K562 (cell line): ENCODE data around the gene ST8SIA2.

Experiments used
- CTCF ChIP-seq, 3 experiments: IDR thresholded peaks in 2 of 3; conservative IDR thresholded peaks in 1 of 3; 2 replicates each; pipeline ENCODE4 v1.5.1; 2011 to 2012; ENCODE audit warnings: low read length in 3 of 3, mild to moderate bottlenecking in 3 of 3, control low read depth in 2 of 3, improper control_type of control experiment in 1 of 3, inconsistent platforms in 1 of 3, low read depth in 1 of 3, mixed read lengths in 1 of 3, moderate library complexity in 1 of 3; ENCODE audit not compliant: insufficient read depth in 2 of 3
- DPF2 ChIP-seq: fragments of 450-650 bp; IDR thresholded peaks from 2 replicates; pipeline ENCODE4 v1.6.1; 2016
- POLR2A ChIP-seq: fragments of 450-650 bp; conservative IDR thresholded peaks from 2 replicates; pipeline ENCODE4 v1.6.1; 2016
- SP2 ChIP-seq: IDR thresholded peaks from 2 replicates; pipeline ENCODE4 v1.6.1; 2011; ENCODE audit warnings: mild to moderate bottlenecking, low read depth, low read length, moderate library complexity; ENCODE audit not compliant: poor library complexity, severe bottlenecking; ENCODE audit errors: extremely low read depth
- TF ChIP-seq, protein P1 (sequence below): fragments of 150-350 bp; IDR thresholded peaks from 2 replicates; pipeline ENCODE4 v1.6.1; 2014; ENCODE audit warnings: low read depth, mild to moderate bottlenecking, low read length, borderline replicate concordance
- TF ChIP-seq, protein P2 (sequence below): fragments of 250-450 bp; sonication (Bioruptor Pico); IDR thresholded peaks from 2 replicates; pipeline ENCODE4 v1.8.0; 2022; ENCODE audit warnings: inconsistent platforms

- TF ChIP-seq CTCF (IDR thresholded peaks at IDR 0.05 in 2 of 3, conservative IDR thresholded peaks at IDR 0.05 in 1 of 3; ENCODE audit: insufficient read depth in 2 of 3, low read depth in 1 of 3, low read length in 3 of 3) (no peak), DPF2 (no peak), POLR2A (no peak), SP2 (no peak)
- TF ChIP-seq, protein P1, sequence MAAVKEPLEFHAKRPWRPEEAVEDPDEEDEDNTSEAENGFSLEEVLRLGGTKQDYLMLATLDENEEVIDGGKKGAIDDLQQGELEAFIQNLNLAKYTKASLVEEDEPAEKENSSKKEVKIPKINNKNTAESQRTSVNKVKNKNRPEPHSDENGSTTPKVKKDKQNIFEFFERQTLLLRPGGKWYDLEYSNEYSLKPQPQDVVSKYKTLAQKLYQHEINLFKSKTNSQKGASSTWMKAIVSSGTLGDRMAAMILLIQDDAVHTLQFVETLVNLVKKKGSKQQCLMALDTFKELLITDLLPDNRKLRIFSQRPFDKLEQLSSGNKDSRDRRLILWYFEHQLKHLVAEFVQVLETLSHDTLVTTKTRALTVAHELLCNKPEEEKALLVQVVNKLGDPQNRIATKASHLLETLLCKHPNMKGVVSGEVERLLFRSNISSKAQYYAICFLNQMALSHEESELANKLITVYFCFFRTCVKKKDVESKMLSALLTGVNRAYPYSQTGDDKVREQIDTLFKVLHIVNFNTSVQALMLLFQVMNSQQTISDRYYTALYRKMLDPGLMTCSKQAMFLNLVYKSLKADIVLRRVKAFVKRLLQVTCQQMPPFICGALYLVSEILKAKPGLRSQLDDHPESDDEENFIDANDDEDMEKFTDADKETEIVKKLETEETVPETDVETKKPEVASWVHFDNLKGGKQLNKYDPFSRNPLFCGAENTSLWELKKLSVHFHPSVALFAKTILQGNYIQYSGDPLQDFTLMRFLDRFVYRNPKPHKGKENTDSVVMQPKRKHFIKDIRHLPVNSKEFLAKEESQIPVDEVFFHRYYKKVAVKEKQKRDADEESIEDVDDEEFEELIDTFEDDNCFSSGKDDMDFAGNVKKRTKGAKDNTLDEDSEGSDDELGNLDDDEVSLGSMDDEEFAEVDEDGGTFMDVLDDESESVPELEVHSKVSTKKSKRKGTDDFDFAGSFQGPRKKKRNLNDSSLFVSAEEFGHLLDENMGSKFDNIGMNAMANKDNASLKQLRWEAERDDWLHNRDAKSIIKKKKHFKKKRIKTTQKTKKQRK, result no peak
- TF ChIP-seq, protein P2, sequence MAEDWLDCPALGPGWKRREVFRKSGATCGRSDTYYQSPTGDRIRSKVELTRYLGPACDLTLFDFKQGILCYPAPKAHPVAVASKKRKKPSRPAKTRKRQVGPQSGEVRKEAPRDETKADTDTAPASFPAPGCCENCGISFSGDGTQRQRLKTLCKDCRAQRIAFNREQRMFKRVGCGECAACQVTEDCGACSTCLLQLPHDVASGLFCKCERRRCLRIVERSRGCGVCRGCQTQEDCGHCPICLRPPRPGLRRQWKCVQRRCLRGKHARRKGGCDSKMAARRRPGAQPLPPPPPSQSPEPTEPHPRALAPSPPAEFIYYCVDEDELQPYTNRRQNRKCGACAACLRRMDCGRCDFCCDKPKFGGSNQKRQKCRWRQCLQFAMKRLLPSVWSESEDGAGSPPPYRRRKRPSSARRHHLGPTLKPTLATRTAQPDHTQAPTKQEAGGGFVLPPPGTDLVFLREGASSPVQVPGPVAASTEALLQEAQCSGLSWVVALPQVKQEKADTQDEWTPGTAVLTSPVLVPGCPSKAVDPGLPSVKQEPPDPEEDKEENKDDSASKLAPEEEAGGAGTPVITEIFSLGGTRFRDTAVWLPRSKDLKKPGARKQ (CRISPR knock-in tag), result no peak
Observed at GRCh38 chr15:92448370-92448769, 54.7 kb downstream of the ST8SIA2 start.
